NT2/D1 (cell line): ENCODE results near the gene PFN4.

Experiments used
- SUZ12 ChIP-seq: IDR thresholded peaks from 2 replicates; pipeline ENCODE4 v1.6.1; 2011; ENCODE audit not compliant: insufficient read length, insufficient read depth; ENCODE audit errors: extremely low read depth
- YY1 ChIP-seq: IDR thresholded peaks from 2 replicates; pipeline ENCODE4 v1.6.1; 2011; ENCODE audit not compliant: insufficient read length, insufficient read depth
- ZNF274 ChIP-seq: IDR thresholded peaks from 2 replicates; pipeline ENCODE4 v1.6.1; 2011; ENCODE audit warnings: mild to moderate bottlenecking, low read depth, low read length

- TF ChIP-seq YY1 (no peak), ZNF274 (no peak), SUZ12 (no peak)
Measured at GRCh38 chr2:24088821-24089359, 34.2 kb downstream of the PFN4 start.
